Skeletal muscle cell (primary cell): ENCODE results near the gene SOX9.

Experiments
- DNase-seq: peaks from one replicate; pipeline ENCODE4 v3.0.0-alpha.2; 2010; ENCODE audit warnings: low read depth
- H3K4me3 ChIP-seq: 2 replicates; pipeline ENCODE4 v1.5.1; 2011; ENCODE audit warnings: low read depth, mild to moderate bottlenecking, control low read depth, low read length, moderate library complexity

SOX9 gene

DNA sequence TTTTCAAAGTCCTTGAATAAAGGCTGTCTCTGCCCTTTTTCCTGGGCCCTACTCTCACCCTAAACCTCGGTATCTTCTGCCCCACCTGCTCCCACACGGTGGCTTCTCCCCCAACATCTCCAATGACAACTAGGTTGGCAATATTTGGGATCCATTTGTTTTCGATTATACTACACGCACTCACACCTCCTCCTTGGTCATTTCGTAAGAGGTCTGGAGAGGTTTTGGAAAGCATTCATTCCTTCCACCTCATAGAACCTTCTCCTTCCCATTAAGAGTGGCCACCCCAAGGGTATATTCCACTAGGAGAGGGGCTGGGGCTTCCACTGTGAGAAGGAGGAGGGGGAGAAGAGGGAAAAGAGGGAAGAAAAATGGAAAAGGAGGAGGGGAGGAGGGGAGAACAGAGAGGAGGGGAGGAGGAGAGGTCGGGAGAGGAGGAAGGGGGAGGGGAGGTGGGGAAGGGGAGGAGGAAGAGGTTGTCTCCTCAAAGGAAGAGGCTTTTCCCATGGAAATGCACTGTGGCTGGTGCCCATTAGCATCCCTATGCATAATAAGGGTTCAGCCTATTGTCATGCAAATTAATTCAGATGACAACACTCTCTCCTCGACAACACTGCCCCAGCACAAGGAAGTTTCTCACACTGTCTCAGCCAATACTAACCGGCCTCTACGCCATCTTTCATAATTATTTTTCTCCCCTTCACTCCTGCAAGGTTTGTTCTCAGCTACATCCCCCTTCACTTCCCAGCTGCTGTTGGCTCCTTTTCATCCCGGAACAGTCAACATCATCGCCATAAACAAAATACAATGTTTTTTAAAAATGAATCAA is 30.0 kb downstream of the SOX9 start:
- no peak overlapping the region for H3K4me3 ChIP-seq
- DNase-seq, result no peak

DNA sequence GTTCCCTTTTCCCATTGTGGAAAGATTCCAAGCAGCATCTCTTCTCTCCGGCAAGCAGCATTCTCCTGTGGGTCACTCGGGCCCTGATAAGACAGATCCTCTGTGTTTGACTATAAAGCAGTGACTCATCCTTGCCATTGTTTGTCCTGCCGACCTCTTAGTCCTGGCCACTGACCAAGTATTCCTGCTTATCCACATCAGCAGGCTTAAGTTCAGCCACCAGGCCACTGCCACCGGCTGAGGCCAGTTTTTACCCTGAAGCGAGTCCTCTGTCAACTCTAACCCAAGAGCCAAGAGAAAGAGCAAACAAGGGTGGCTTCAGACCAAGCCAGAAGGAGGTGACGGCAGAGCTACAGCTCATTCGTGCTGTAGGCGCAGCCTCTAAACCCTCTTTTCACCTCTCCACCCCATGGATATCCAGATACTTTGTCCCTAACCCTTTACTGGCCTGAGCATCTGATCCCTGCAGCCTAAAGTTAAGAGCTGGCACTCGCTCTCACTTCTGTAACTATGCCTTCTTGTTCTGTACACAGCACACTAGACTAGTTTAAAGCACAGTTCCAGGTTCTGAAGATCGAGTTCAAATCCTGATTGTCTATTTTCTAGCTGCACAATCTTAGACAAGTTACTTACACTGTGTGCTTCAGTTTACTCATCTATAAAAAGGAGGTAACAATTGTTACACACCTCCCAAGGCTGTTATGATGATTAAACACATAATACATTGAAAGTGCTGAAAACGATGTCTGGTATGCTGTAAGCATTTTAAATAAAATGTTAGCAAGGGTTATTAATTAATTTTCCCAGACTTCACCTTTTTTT is 31.0 kb downstream of the SOX9 start:
- H3K4me3 ChIP-seq, result no peak overlapping the region
- no peak for DNase-seq

DNA sequence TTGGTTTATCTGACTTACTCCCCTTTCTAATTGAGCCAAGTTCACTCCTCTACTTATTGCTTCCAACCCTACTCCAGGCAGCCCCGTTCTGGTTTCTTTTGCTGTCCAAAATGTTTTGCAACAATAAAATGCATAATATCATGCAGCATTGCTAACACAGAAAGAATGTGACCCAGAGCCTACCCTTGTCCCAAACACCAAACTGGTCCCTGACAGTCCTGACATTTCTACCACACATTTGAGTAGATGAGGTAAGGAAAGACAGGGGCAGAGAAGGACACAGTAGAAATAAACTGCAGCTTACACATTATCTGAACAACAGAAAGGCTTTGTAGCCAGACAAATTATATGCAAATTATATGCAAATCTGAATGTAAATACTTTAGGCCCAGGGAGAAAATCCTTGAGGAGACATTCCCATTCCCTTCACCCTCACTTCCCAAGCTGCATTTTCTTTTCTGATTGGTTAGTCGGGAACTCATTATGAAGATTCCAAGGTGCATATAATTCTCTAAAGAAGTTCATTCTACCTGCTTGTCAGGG is 31.6 kb downstream of the SOX9 start:
- H3K4me3 ChIP-seq, result no peak overlapping the region

DNA sequence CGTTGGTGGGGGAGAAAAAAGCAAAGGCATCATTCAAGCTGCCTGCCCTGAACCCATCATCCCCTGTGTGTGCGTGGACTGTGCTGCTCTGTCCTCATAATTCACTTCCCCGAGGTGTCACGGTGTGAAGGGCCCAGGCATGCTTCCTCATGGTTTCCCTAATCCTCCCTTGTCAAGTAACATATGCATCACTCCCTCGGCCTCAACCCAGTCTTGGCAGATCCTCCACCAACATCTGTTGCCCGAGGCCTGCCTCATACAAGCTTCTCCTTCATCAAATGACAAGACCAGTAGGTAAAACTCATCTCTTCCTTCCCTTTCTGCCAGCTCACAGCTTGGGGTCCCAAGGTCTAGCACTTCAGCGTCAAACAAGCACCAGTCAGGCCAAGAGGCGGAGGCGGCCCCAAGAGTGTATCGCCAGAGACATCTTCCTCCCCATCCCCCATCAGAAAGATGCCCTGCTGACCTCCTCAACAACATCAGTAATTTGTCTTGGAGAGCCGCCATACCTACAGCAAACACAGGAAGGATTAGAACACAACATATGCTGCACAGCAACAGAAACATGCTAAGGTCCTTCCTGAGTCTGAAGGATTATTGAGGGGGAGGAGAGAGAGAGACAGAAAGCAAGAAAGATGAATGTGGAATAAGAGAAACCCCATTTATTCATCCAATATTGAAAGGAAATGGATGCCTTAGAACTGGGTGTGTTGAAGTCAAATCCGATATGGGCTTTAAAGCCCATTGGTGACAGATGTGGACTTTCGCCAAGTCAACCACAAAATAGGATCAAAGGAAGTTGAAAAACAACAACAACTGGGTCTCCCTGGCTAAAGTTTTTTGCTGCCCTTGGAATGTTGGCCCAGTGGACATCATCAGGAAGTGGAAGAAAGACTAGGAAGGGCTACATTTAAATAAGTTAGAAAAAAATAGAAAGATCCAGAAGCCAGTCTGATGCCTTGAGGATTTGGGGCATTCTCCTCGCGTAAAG is 38.4 kb downstream of the SOX9 start:
- H3K4me3 ChIP-seq, result no peak overlapping the region
- no peak for DNase-seq

More for the DNA sequence above, 31.6 kb downstream of the SOX9 start:
- no peak for DNase-seq

DNA sequence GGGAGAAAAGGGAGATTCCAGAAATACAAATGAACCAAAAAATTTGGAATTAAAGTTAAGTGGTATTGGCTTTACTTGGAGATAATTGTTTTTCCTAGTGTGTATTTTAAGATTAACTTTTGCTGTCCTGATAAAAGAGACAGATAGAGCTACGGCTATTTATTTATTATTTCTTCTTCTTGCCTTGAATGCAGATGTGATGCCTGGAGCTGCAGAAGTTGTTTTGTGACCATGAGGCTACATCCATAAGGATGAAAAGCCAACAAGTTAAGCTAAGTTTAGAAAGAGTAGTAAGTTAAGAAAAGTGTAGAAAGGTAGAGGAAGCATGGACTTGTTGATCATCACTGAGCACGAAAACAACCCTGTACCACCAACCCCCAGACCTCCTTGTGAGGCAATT is 41.7 kb downstream of the SOX9 start:
- DNase-seq, result no peak
- no peak overlapping the region for H3K4me3 ChIP-seq

DNA sequence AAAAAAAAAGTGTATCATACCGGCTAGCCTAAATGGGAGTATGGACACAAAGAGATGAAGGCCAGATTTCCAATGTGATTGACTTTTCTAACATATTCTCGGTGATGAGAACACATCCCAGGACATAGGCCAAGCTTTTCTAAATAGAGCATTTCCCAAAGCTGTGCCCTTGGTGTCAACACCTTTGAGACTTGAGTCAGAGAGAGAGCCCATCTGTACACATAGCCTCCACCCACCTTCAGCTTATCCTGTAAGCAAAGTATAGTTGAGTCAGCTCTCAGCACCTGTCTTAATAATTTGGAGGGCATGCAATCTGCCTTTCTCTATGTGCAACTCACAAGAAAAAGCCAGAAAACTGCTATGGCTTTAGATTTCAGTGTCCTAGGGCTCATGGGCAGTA is 42.7 kb downstream of the SOX9 start:
- no peak for DNase-seq
- no peak overlapping the region for H3K4me3 ChIP-seq

DNA sequence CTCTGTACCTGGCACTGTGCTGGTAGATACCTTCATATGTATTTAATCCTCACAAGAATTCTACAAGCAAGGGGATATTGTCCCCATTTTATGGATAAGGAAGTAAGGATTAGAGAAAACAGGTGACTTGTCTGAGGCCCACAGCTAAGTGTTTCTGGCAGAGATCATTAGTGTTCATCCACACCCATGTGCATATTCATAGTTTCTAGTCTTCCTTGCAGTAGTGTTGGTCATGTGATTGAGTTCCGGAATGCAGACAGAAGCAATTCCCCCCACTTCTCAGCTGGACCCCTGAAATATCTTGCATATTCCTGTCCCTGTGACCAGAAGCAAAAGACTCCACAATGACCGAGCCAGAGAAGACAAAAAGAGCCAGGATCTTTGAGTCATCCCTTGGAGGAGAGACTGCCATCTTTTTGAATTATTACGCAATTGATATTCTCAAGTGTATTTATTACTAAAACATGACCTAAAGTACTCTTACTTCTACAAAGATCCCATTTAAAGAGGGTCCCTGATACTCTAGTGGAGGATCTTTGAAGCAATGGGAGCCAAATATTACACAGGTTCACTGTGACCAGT is 43.4 kb downstream of the SOX9 start:
- no peak for DNase-seq

DNA sequence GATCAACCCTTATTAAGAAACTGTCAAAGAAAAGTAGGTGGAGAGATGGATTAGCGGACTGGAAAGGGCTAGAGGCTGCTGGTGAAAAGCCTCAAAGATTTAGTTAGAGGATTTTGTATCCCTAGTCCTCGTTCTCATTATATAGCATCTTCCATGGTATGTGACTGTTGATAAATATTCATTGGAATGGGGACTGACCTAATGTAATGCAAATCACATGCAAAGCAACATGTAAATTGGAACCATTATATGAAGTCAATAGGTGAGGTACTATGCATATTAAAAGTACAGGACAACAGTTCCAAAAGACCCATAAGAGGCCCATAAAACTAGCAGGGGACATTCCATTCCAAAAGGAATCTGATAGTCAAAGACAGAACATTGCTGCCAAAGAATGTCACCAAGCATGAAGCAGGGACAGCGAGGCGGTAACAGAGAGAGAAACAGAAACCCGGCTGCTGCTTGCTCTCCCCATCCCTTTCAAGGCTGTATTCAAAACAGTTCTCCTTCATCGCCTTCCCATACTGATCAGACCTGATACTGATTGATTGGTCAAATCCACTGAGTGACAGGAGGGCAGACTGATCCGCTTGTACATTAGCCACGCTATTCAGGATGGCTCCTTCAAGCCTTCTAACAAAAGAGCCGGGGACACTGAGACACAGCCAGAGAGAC is 44.5 kb downstream of the SOX9 start:
- no peak for DNase-seq
- no peak overlapping the region for H3K4me3 ChIP-seq

More for the DNA sequence above, 43.4 kb downstream of the SOX9 start:
- H3K4me3 ChIP-seq, result no peak overlapping the region

DNA sequence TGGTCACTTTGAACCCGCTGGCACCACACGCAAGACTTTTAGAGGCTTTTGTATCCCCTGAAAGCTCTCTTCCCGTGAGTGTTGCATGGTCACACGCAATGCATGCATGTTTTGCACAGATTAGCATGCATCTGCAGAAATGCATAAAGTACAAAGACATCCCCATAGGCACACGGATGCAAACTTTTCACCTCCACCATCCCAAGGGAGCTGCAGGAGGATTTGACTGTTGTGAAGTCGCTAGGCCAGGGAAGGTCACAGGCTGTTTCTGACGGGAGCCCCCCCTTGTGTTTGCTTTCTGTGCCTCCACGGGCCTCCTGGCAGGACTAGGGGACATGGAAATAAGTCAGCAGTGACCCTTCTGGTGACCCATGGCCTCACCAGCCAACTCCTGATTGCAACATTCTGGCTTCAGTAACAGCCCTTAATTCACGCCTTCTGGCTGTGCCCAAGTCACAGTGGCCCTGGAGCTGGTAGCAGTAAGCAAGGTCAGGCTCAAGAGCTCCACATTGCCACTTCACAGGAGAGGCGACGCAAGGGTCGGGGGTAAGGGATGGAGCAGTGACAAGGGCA is 45.1 kb downstream of the SOX9 start:
- DNase-seq, result no peak
- H3K4me3 ChIP-seq, result no peak overlapping the region

DNA sequence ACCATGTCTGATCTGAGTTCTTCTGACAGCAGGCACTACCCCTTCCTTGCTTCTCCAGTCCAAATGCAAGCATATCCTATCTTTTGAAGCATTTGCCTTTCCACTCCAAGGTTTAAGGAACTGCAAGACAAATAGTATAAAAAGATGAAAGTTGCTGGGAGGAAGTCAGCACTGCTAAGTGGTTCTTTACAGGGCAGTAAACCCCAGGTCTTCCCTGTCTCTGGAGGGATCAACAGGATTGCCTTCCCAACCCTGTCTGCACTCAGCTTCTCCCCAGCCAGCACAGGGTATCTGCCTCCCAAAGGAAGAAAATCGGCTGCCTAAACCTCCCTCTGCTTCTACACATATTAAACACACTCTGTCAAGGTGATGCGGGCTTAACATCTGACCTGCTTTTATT is 46.8 kb downstream of the SOX9 start:
- no peak for DNase-seq
- H3K4me3 ChIP-seq, result no peak overlapping the region

DNA sequence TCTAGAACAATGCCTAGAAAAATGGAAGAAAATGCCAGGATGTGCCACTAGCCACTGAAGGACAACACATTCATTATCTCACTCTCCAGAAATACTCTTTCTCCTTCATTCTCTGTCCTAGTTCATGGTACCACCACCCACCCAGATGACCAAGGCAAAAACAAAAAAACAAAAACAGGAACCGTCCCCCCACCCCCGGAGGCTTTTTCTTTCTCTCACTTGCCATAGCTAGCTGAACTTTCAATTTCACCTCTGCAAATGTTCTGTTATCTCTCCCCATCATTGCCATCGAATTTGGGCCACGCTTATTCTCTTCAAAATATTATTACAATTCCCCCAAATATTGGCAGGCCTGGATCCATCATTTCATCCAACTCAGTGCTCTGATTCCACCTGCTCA is 49.0 kb downstream of the SOX9 start:
- DNase-seq, result no peak

DNA sequence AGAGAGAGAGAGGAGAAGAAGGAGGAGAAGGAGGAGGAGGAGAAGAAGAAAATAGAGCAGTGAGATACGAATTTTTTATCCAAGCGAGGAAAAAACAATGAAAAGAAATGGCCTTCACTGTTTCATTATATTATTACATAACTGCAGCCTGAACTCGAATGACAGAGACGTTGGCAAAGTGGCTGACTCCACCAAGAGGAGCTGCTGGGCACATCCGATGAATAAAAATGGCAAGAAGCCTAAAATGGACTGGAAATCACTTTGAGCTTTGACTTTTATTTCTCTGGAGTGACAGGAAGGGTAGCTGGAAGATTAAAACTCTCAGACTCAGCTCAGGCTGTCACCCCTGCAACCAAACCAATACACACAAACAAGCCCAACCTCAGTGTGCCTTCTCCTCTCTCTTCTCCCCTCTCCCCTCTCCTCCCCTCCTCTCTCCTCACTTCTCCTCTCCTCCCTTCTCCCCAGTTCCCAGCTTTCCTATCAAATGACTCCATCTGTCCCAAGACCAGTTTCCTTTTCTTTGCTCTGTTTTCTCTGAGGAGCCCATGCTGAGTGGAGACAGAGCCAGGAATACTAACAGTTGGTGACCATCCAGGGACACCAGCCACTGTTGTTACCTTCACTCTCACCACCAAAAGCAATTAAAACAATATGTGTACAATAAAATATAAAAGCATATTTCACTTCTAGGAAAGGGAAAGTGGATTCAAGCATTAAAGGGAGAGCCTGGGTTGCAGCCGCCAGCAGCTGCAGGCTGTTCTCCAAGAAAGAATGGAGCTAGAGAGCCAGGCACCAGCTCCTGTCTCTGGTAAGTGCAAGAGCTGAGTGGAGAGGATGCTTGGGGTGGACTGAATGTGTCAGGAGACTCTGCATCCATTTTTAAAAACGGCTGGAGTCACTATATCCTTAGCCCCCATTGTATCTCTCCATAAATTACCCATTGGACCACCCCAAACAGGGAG is 51.2 kb downstream of the SOX9 start:
- no peak for DNase-seq
- no peak overlapping the region for H3K4me3 ChIP-seq

More for the DNA sequence above, 49.0 kb downstream of the SOX9 start:
- H3K4me3 ChIP-seq, result no peak overlapping the region

DNA sequence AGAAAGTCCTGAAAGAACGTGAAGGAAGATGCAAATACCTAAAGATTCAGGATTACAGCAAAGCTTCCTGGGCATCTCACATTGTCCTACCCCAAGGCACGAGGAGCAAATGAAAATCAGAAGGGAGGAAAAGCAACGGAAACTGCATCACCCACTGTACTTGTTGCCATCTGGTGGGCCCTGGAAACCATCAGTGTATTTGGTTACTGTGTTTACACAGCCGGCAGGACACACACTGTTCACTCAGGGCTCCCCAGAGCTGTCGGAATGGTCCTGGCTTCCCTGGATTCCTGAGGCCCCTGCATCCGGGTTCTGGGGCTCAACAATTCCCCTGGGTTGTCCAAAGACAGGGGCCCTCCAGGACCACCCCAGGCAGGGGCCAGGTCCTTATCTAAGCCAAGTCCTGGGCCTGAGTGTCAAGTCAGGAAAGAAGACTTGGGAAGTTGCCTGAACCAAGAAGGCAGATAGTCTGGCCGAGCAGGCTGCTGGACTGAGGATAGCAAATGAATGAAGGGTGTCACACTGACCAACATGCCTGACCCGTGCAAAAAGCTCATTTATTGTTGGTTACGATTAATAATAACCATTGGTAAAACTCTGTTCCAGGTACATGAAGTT is 52.8 kb downstream of the SOX9 start:
- H3K4me3 ChIP-seq, result no peak overlapping the region
- no peak for DNase-seq

DNA sequence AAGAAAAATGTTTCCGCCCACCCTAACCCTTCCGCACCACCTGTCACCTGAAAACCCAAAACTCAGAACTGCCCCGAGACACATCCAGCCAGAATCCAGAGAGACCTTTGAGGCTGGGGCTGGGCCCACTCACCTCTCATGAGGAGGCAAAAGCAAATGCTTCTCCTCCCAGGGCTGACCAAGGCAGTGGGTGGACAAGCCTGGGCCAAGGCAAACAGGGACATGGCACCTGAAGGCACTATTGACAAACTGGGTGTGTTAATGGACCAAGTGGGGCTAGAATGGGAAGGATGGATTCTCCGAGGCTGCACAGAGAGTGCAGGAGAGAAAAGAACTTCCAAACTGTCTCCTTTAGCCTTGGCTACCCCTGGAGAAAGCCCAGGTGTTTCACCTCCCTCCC is 54.4 kb downstream of the SOX9 start:
- DNase-seq, result no peak
- H3K4me3 ChIP-seq, result no peak overlapping the region
